Fibroblast of lung (primary cell): ENCODE results near the gene SYN1.

Experiments used
- CTCF ChIP-seq, 2 donors: IDR thresholded peaks in 1 of 2; conservative IDR thresholded peaks in 1 of 2; 1 replicate in 1 of 2; 2 replicates in 1 of 2; pipeline ENCODE4 v1.5.1; 2011 to 2012; ENCODE audit warnings: low read length in 2 of 2, control low read depth in 1 of 2, inconsistent platforms in 1 of 2, low read depth in 1 of 2, mild to moderate bottlenecking in 1 of 2
- EZH2 ChIP-seq: IDR thresholded peaks from 2 replicates; pipeline ENCODE4 v1.5.1; 2012; ENCODE audit warnings: low read length, control low read depth, mild to moderate bottlenecking; ENCODE audit errors: missing control alignments

- TF ChIP-seq CTCF (conservative IDR thresholded peaks at IDR 0.05 in 1 of 2, IDR thresholded peaks at IDR 0.05 in 1 of 2; ENCODE audit: low read depth in 1 of 2, low read length in 2 of 2) (no peak), EZH2 (no peak)
Measured at GRCh38 chrX:47637546-47638195, 18.0 kb upstream of the SYN1 start.
